IPS-18a (cell line): ENCODE data around the gene MARK4.
A peak's percentile ranks its signal among the peaks of the same experiment; 100 is the strongest.

Source experiments
- H3K27ac ChIP-seq: one replicate; pipeline ENCODE4 v1.5.1; 2013; ENCODE audit warnings: low read length
- H3K27me3 ChIP-seq: one replicate; pipeline ENCODE4 v1.6.1; 2013; ENCODE audit warnings: mild to moderate bottlenecking, low read length; ENCODE audit not compliant: control insufficient read depth, insufficient read depth
- H3K36me3 ChIP-seq: one replicate; pipeline ENCODE4 v1.6.1; 2013; ENCODE audit warnings: low read depth, low read length; ENCODE audit not compliant: control insufficient read depth
- H3K4me1 ChIP-seq: one replicate; pipeline ENCODE4 v1.6.1; 2013; ENCODE audit warnings: low read depth, low read length; ENCODE audit not compliant: control insufficient read depth
- H3K4me3 ChIP-seq: one replicate; pipeline ENCODE4 v1.5.1; 2013; ENCODE audit warnings: low read length
- H3K9ac ChIP-seq: one replicate; pipeline ENCODE4 v1.6.1; 2013; ENCODE audit warnings: mild to moderate bottlenecking, low read length, moderate library complexity
- H3K9me3 ChIP-seq: one replicate; pipeline ENCODE4 v1.6.1; 2013; ENCODE audit warnings: low read depth, low read length; ENCODE audit not compliant: control insufficient read depth

The MARK4 gene

GRCh38 chr19:45245334-45245787, 5.7 kb upstream of the MARK4 start, which contains the start of gene EXOC3L2:
Gene EXOC3L2 (minus strand): TSS chr19:45245407. CDS start chr19:45239045, 6,362 bp downstream.
- Histone ChIP-seq H3K4me1 (no peaks in the 10 kb centered on the region), H3K27me3 (peaks cover 16% of the 10 kb centered on the region), H3K9ac (no peak within 1 kb of the TSS), H3K9me3 (no peaks in the 10 kb centered on the region), H3K4me3 (no peak within 1 kb of the TSS), H3K36me3 (no peaks in the 10 kb centered on the region), H3K27ac (no peak within 1 kb of the TSS)

- Histone ChIP-seq H3K4me1 (no peaks in the 10 kb centered on the region), H3K9me3 (no peaks in the 10 kb centered on the region), H3K27ac (no peak overlapping the region), H3K9ac (no peak overlapping the region), H3K36me3 (no peaks in the 10 kb centered on the region), H3K4me3 (no peak overlapping the region), H3K27me3 (peaks cover 20% of the 10 kb centered on the region)
These were observed 5.2 kb upstream of the MARK4 start for GRCh38 chr19:45245826-45246225.

GRCh38 chr19:45247136-45247535, 3.9 kb upstream of the MARK4 start:
- H3K27ac ChIP-seq, result no peak overlapping the region
- H3K9me3 ChIP-seq, result no peaks in the 10 kb centered on the region
- peaks cover 2% of the 10 kb centered on the region for H3K4me1 ChIP-seq
- H3K36me3 ChIP-seq, result no peaks in the 10 kb centered on the region
- H3K4me3 ChIP-seq, result no peak overlapping the region
- H3K27me3 ChIP-seq, result peaks cover 20% of the 10 kb centered on the region
- H3K9ac ChIP-seq, result no peak overlapping the region

DNA sequence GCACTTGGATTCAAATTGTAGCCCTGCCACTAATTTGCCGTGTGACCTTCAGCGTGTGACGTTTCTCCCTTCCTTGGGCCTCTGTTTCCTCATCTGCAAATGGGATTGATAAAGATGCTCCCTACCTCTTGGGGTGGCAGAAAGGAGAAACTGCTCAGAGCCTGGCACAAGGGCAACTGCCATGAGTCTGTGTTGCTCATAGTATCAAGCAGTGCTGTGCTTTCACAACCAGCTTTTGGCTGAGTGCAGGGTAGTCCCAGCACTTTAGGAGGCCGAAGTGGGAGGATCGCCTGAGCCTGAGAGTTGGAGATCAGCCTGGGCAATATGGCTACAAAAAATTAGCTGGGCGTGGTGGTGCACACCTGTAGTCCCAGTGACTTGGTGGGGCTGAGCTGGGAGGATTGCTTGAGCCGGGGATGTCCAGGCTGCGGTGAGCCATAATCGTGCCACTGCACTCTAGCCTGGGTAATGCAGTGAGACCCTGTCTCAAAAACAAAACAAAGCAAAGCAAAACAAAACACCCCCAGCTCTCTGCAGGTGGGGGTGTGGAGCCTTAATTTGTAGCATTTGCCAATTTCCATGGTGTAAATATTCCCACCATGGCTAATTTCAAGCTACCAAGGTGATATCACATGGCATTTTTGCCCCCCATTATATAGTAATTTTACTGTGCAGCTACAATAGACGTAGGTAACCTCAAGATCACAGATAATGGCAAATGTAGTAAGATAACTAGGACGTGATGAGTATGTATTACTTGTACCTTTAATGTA, 1.6 kb upstream of the MARK4 start:
- Histone ChIP-seq H3K9me3 (no peaks in the 10 kb centered on the region), H3K4me3 (no peak overlapping the region), H3K36me3 (no peaks in the 10 kb centered on the region), H3K27ac (no peak overlapping the region), H3K4me1 (peaks cover 3% of the 10 kb centered on the region), H3K9ac (no peak overlapping the region), H3K27me3 (peaks cover 20% of the 10 kb centered on the region)

GRCh38 chr19:45250216-45250831, 747 bp upstream of the MARK4 start:
- Histone ChIP-seq H3K4me1 (peaks cover 3% of the 10 kb centered on the region), H3K27me3 (peaks cover 20% of the 10 kb centered on the region), H3K36me3 (no peaks in the 10 kb centered on the region), H3K9ac (no peak overlapping the region), H3K4me3 (peak overlapping the region; percentile 79), H3K27ac (no peak overlapping the region), H3K9me3 (no peaks in the 10 kb centered on the region)

DNA sequence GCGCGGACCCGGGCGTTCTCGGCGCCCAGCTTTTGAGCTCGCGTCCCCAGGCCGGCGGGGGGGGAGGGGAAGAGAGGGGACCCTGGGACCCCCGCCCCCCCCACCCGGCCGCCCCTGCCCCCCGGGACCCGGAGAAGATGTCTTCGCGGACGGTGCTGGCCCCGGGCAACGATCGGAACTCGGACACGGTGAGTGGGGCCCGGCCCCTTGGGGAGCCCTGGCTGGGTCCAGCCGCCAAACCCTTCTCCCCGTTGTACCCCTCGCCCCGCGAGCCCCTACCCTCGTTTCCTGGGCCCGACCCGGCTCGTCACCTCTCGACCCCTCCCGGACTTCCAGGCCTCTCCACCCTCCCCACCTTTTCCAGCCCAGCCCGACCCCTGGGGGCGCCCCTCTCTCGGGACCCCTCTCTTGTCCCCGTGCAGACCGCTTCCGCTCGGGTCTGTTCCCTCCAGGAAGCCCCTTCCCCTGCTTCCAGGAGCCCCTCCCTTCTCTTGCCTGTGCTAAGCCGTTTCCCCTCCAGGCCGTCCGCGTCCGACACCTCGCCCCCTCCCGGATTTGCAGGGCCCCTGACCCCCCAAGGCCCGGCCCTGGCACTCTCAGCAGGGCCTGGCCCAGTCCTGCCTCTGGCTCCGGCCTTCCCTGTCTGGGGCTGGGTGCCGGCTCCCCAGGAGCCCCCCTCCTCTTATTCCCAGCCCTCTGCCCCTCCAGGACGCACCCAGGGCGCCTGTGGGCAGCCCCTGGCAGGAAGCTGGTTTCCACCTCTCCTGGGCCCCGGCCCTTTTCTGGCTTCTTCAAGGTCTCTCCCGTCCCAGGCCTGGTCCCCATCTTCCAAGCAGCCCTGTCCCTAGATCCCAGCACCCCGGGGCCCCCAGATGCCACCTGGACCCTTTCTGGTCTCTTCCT, 632 bp downstream of the MARK4 start:
- Histone ChIP-seq H3K36me3 (no peaks in the 10 kb centered on the region), H3K4me3 (peak overlapping the region; percentile 71), H3K27ac (no peak overlapping the region), H3K4me1 (peaks cover 3% of the 10 kb centered on the region), H3K27me3 (peaks cover 20% of the 10 kb centered on the region), H3K9ac (peak overlapping the region; percentile 39), H3K9me3 (no peaks in the 10 kb centered on the region)

DNA sequence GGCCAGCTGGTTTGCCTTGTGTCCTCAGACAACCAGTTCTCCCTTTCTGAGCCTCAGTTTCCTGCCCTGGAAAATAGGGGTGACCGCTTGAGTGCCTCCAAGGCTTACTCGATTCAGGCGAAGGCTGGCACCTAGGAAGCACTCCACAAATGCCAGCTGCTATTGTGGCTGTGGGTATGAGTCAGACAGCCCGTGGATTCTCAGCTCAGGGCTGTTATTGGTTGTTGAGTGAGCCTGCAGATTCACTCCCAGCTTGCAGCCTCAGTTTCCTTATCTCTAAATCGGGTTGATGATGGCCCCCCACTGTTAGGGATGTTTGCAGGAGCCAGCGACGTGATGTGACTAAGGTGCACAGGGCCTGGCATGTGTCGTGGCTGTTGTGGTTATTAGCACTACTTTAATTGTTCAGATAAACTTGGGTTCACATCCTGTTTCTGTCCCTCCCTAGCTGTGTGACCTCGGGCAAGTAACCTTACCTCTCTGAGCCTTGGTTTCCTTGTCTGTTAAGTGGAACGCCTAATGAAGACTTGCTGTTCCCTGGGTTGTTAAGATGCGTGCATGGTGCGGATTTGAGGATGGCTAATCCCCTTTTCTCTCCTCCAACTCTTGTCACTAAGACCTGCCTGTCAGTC, 2.4 kb downstream of the MARK4 start:
- H3K9me3 ChIP-seq, result no peaks in the 10 kb centered on the region
- H3K27ac ChIP-seq, result no peak overlapping the region
- no peak overlapping the region for H3K9ac ChIP-seq
- H3K27me3 ChIP-seq, result peaks cover 20% of the 10 kb centered on the region
- no peaks in the 10 kb centered on the region for H3K36me3 ChIP-seq
- peaks cover 3% of the 10 kb centered on the region for H3K4me1 ChIP-seq
- H3K4me3 ChIP-seq, result no peak overlapping the region

- H3K27ac ChIP-seq, result no peak overlapping the region
- H3K4me3 ChIP-seq, result no peak overlapping the region
- no peaks in the 10 kb centered on the region for H3K9me3 ChIP-seq
- H3K36me3 ChIP-seq, result no peaks in the 10 kb centered on the region
- no peak overlapping the region for H3K9ac ChIP-seq
- peaks cover 17% of the 10 kb centered on the region for H3K27me3 ChIP-seq
- peaks cover 3% of the 10 kb centered on the region for H3K4me1 ChIP-seq
These were observed 3.0 kb downstream of the MARK4 start for GRCh38 chr19:45254044-45254531.

DNA sequence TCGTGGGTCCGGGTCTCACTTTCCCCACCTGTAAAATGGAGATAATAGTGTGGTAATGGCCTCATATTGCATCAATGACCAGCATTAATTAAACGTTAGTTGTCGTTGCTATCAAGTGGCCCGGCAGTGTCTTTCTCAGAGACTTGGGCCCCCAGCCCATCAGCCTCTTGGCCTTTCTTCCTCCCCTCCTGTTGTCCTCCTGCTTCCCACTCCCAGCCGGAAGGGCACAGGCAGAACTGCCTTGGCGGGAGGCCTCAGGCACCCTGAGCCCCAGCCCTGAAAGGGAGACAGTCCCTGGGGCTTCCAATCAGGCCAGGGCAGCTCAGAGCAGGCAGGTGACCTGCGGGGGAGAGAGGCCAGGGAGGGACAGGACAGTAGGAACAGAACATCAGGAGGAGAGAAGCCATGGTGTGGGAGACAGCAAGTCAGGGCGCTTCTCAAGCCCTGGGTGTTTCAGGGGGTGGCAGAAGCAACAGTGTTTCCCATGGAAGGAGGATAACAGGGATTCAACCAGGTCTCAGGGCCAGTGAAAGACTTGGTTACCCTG, 4.6 kb downstream of the MARK4 start:
- no peaks in the 10 kb centered on the region for H3K36me3 ChIP-seq
- peaks cover 3% of the 10 kb centered on the region for H3K4me1 ChIP-seq
- H3K4me3 ChIP-seq, result no peak overlapping the region
- peaks cover under 1% of the 10 kb centered on the region for H3K27me3 ChIP-seq
- H3K9ac ChIP-seq, result no peak overlapping the region
- no peaks in the 10 kb centered on the region for H3K9me3 ChIP-seq
- no peak overlapping the region for H3K27ac ChIP-seq

DNA sequence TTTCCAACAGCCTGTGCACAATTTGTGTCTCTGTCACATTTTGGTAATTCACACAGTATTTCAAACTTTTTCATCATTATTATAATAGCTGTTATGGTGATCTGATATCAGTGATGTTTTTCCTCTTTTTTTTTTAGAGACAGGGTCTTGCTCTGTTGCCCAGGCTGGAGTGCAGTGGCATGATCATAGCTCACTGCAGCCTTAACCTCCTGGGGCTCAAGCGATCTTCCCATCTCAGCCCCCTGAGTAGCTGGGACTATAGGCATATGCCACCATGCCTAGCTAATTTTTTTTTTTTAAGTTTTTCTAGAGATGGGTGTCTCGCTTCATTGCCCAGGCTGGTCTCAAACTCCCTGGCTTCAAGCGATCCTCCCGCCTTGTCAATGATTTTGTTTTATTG, 5.8 kb downstream of the MARK4 start:
- H3K36me3 ChIP-seq, result no peaks in the 10 kb centered on the region
- no peak overlapping the region for H3K27ac ChIP-seq
- no peaks in the 10 kb centered on the region for H3K9me3 ChIP-seq
- H3K9ac ChIP-seq, result no peak overlapping the region
- H3K27me3 ChIP-seq, result no peaks in the 10 kb centered on the region
- peaks cover 3% of the 10 kb centered on the region for H3K4me1 ChIP-seq
- H3K4me3 ChIP-seq, result no peak overlapping the region
